ENCODE data around the gene BEND6. TPM values are rescaled to one million over a fixed set of nuclear protein-coding genes. Genes with fewer than 3 reads are reported as not detected.

BEND6 gene
- total and polyA plus RNA-seq, 2 of the 13 experiments (the other 11 are each of a cell fraction or from before 2014, with no cell fraction given) = 0.20 to 0.21 TPM

DNA sequence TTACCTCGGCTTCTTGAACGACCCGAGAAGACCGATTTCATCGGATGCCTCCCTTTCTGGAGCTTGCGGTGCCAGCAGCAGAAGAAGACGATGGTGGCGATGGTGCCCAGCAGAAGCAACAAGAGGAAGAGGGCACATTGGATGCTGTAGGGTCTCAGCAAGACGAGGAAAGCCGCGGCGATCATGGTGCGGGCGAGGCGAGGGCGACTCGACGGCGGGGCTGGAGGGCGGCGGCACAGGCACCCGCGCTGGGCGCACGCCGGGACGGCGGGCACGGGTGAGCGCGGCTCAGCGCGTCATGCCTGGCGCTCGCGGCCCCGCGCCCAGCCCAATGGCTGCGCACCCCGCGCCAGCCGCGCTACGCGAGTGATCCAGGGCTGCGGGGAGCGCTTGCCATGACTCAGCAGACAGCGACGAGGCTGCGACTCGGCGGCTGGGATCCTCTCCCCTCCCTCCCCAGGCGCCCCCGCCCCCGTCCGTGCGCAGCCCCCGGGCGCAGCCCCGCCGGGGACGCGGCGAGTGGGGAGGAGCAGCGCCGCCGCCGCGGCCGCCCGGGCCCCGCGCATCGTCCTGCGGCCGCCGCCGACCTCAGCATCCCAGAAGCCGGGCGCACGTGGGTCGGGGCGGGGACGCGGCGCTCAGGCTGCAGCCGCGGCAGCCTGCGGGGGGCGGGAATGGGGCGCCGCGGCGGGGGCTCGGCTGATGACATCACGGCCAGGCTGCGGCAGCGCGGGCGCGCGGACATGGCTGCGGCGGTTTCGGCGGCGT lies at the start of gene BEND6 (continued):
- TF ChIP-seq, protein P1, sequence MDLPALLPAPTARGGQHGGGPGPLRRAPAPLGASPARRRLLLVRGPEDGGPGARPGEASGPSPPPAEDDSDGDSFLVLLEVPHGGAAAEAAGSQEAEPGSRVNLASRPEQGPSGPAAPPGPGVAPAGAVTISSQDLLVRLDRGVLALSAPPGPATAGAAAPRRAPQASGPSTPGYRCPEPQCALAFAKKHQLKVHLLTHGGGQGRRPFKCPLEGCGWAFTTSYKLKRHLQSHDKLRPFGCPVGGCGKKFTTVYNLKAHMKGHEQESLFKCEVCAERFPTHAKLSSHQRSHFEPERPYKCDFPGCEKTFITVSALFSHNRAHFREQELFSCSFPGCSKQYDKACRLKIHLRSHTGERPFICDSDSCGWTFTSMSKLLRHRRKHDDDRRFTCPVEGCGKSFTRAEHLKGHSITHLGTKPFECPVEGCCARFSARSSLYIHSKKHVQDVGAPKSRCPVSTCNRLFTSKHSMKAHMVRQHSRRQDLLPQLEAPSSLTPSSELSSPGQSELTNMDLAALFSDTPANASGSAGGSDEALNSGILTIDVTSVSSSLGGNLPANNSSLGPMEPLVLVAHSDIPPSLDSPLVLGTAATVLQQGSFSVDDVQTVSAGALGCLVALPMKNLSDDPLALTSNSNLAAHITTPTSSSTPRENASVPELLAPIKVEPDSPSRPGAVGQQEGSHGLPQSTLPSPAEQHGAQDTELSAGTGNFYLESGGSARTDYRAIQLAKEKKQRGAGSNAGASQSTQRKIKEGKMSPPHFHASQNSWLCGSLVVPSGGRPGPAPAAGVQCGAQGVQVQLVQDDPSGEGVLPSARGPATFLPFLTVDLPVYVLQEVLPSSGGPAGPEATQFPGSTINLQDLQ (CRISPR knock-in tag; IDR thresholded peaks at IDR 0.05) = 0 out of 2 replicates have a peak, but pooled peaks have one; percentile 42
- TF ChIP-seq SMARCC2 (IDR thresholded peaks at IDR 0.05) (no peak), CBX5 (CRISPR knock-in tag; IDR thresholded peaks at IDR 0.05; ENCODE audit: borderline replicate concordance) (no peak), HOXA3 (CRISPR knock-in tag; IDR thresholded peaks at IDR 0.05) (0 out of 2 replicates have a peak, but pooled peaks have one; percentile 56), ZNF776 (CRISPR knock-in tag; IDR thresholded peaks at IDR 0.05) (peak; percentile 29; the same call in 1 of the 2 replicates), CREB3 (CRISPR knock-in tag; IDR thresholded peaks at IDR 0.05) (no peak), KDM2A (CRISPR knock-in tag; IDR thresholded peaks at IDR 0.05; ENCODE audit: borderline replicate concordance, low read depth) (peak; percentile 48), NFATC3 (CRISPR knock-in tag; IDR thresholded peaks at IDR 0.05) (no peak), SNRNP70 (IDR thresholded peaks at IDR 0.05; ENCODE audit: low read depth, low read length) (no peak), ZNF235 (CRISPR knock-in tag; IDR thresholded peaks at IDR 0.05; ENCODE audit: borderline replicate concordance) (no peak), ZNF34 (CRISPR knock-in tag; IDR thresholded peaks at IDR 0.05; ENCODE audit: borderline replicate concordance) (0 out of 2 replicates have a peak, but pooled peaks have one; percentile 4), PRPF4 (IDR thresholded peaks at IDR 0.05; ENCODE audit: low read depth, low read length, poor library complexity, severe bottlenecking) (no peak), NFRKB (IDR thresholded peaks at IDR 0.05) (no peak), ZSCAN21 (CRISPR knock-in tag; IDR thresholded peaks at IDR 0.05; ENCODE audit: borderline replicate concordance) (no peak), ARNTL (CRISPR knock-in tag; IDR thresholded peaks at IDR 0.05) (no peak), ZFP82 (CRISPR knock-in tag; IDR thresholded peaks at IDR 0.05; ENCODE audit: borderline replicate concordance) (no peak), PHF8 (CRISPR knock-in tag; IDR thresholded peaks at IDR 0.05) (no peak; the same call in none of the 2 replicates), FOXJ3 (CRISPR knock-in tag; IDR thresholded peaks at IDR 0.05; ENCODE audit: borderline replicate concordance) (no peak), SRY (CRISPR knock-in tag; IDR thresholded peaks at IDR 0.05) (no peak), RFX3 (CRISPR knock-in tag; IDR thresholded peaks at IDR 0.05) (no peak), IRX3 (CRISPR knock-in tag; IDR thresholded peaks at IDR 0.05; ENCODE audit: borderline replicate concordance, low read depth) (0 out of 2 replicates have a peak, but pooled peaks have one; percentile 20), HNRNPK (IDR thresholded peaks at IDR 0.05; ENCODE audit: low read depth, low read length, poor library complexity, severe bottlenecking) (no peak)
- TF ChIP-seq, protein P2, sequence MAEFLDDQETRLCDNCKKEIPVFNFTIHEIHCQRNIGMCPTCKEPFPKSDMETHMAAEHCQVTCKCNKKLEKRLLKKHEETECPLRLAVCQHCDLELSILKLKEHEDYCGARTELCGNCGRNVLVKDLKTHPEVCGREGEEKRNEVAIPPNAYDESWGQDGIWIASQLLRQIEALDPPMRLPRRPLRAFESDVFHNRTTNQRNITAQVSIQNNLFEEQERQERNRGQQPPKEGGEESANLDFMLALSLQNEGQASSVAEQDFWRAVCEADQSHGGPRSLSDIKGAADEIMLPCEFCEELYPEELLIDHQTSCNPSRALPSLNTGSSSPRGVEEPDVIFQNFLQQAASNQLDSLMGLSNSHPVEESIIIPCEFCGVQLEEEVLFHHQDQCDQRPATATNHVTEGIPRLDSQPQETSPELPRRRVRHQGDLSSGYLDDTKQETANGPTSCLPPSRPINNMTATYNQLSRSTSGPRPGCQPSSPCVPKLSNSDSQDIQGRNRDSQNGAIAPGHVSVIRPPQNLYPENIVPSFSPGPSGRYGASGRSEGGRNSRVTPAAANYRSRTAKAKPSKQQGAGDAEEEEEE (CRISPR knock-in tag; IDR thresholded peaks at IDR 0.05; ENCODE audit: borderline replicate concordance) = no peak
- TF ChIP-seq, protein P3, sequence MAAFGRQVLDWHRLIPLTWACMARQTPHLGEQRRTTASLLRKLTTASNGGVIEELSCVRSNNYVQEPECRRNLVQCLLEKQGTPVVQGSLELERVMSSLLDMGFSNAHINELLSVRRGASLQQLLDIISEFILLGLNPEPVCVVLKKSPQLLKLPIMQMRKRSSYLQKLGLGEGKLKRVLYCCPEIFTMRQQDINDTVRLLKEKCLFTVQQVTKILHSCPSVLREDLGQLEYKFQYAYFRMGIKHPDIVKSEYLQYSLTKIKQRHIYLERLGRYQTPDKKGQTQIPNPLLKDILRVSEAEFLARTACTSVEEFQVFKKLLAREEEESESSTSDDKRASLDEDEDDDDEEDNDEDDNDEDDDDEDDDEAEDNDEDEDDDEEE (CRISPR knock-in tag; IDR thresholded peaks at IDR 0.05) = 0 out of 2 replicates have a peak, but pooled peaks have one; percentile 27
